ENCODE data around the gene GALNT14. TPM values are rescaled to one million over a fixed set of nuclear protein-coding genes. Genes with fewer than 3 reads are reported as not detected.

GALNT14 gene
- total and polyA plus RNA-seq, 10 donors: 2.7 to 18.5 (median 4.5) TPM

DNA sequence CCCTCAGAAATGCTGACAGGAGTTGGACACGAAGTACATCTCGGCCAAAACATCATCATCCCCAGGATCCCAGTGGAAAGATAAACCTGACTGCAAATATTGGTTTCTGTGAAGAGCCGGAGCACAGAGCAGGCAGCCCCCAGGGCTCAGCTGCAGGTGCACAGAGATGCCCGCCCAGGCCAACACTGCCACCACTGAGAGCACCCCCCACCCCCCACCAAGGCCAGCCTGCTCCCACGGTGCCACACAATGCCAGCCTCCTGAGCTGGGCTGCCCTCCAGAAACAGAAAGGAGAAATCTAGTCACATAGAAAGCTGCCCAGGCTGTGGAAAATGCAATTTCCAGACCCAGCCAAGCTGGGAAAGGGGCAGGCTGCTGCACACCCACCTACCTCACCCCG, 71.7 kb downstream of the GALNT14 start:
- Histone ChIP-seq H3K27me3 (replicated peaks in 1 of 7) (no peaks in the 10 kb centered on the region), H3K9me3 (peaks cover 0 to 6% (median 0%) of the 10 kb centered on the region in 8 donors), H3K4me3 (no peak overlapping the region), H3K4me1 (no peaks in the 10 kb centered on the region), H3K27ac (no peak overlapping the region), H3K36me3 (no peaks in the 10 kb centered on the region)
- 69 to 82% (median 76%) methylated on average over 6 of the region's 6 CpGs for WGBS, 5 donors
- no peak for DNase-seq
- intact Hi-C loops (cut with DNase I; ENCODE audit: low total_unique reads): no loop called here
- TF ChIP-seq POLR2AphosphoS5 (IDR thresholded peaks at IDR 0.05) (no peak), POLR2A (IDR thresholded peaks at IDR 0.05) (no peak)
- TF ChIP-seq, protein P1, sequence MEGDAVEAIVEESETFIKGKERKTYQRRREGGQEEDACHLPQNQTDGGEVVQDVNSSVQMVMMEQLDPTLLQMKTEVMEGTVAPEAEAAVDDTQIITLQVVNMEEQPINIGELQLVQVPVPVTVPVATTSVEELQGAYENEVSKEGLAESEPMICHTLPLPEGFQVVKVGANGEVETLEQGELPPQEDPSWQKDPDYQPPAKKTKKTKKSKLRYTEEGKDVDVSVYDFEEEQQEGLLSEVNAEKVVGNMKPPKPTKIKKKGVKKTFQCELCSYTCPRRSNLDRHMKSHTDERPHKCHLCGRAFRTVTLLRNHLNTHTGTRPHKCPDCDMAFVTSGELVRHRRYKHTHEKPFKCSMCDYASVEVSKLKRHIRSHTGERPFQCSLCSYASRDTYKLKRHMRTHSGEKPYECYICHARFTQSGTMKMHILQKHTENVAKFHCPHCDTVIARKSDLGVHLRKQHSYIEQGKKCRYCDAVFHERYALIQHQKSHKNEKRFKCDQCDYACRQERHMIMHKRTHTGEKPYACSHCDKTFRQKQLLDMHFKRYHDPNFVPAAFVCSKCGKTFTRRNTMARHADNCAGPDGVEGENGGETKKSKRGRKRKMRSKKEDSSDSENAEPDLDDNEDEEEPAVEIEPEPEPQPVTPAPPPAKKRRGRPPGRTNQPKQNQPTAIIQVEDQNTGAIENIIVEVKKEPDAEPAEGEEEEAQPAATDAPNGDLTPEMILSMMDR (IDR thresholded peaks at IDR 0.05 in 8 of 11, conservative IDR thresholded peaks at IDR 0.05 in 3 of 11): no peak

DNA sequence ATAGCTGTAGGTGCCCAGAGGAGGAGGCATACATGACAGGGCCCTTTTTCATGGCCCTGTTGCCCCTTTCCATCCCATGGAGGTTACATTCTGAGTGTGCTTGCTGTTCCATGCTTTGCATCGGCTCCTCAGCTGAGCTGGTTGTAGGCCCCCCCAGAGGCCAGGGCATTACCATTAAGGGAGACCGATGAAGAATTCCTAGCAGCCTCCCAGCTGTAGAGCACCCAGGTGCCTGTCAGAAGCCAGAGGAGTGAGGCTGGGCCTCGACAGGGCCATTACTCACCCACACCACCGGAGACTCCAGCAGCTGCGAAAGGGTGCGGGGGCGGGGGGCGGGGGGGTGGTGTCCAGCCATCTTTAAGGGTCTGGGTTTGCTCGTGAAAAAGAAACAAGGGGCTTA, 72.2 kb downstream of the GALNT14 start:
- Histone ChIP-seq H3K9me3 (peaks cover 0 to 6% (median 0%) of the 10 kb centered on the region in 8 donors), H3K4me3 (no peak overlapping the region), H3K36me3 (no peaks in the 10 kb centered on the region), H3K27ac (no peak overlapping the region), H3K27me3 (replicated peaks in 1 of 7) (no peaks in the 10 kb centered on the region), H3K4me1 (no peaks in the 10 kb centered on the region)
- intact Hi-C loops (cut with DNase I; ENCODE audit: low total_unique reads): no loop called here
- DNase-seq: no peak
- WGBS, 5 donors: 75 to 91% (median 81%) methylated on average over 9 of the region's 9 CpGs
- TF ChIP-seq POLR2A (IDR thresholded peaks at IDR 0.05) (no peak), POLR2AphosphoS5 (IDR thresholded peaks at IDR 0.05) (no peak)
- TF ChIP-seq, protein P1 (IDR thresholded peaks at IDR 0.05 in 8 of 11, conservative IDR thresholded peaks at IDR 0.05 in 3 of 11): no peak

GRCh38 chr2:31065356-31065755, 72.9 kb downstream of the GALNT14 start:
- DNase-seq: no peak
- no peak overlapping the region for H3K4me3 ChIP-seq

DNA sequence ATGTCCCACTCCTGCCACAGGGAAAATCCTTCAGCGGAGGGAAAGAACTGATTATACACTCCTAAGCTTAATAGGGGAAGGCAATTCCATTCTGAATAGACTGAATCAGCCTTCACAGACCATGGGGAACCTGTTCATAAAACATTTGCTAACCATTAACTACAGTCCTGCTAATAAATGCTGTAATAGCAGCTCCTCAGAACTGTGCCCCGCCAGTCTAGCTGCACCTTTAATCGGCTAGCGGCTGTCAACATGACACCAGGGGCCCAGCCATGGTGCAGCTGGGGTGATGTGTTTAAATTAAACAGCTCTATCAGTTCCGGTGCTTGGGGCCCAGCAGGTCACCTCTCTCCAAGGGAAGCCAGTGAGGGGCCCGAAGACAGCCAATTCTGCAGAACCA, 77.8 kb downstream of the GALNT14 start:
- Histone ChIP-seq H3K36me3 (no peaks in the 10 kb centered on the region), H3K27ac (no peak overlapping the region), H3K9me3 (peaks cover 0 to 6% (median 0%) of the 10 kb centered on the region in 8 donors), H3K4me3 (no peak overlapping the region), H3K4me1 (no peaks in the 10 kb centered on the region), H3K27me3 (replicated peaks in 1 of 7) (no peaks in the 10 kb centered on the region)
- no peak for DNase-seq
- TF ChIP-seq POLR2A (IDR thresholded peaks at IDR 0.05) (no peak), POLR2AphosphoS5 (IDR thresholded peaks at IDR 0.05) (no peak)
- TF ChIP-seq, protein P1 (IDR thresholded peaks at IDR 0.05 in 8 of 11, conservative IDR thresholded peaks at IDR 0.05 in 3 of 11): no peak
- 90 to 99% (median 92%) methylated on average over 5 to 6 of the region's 6 CpGs for WGBS, 5 donors
- intact Hi-C loops (cut with DNase I; ENCODE audit: low total_unique reads): no loop called here

More at GRCh38 chr2:31065356-31065755, 72.9 kb downstream of the GALNT14 start:
- Histone ChIP-seq H3K9me3 (peaks cover 0 to 6% (median 0%) of the 10 kb centered on the region in 8 donors), H3K27me3 (replicated peaks in 1 of 7) (no peaks in the 10 kb centered on the region), H3K36me3 (no peaks in the 10 kb centered on the region), H3K4me1 (no peaks in the 10 kb centered on the region), H3K27ac (no peak overlapping the region)
- intact Hi-C loops (cut with DNase I; ENCODE audit: low total_unique reads): no loop called here
- no peak for TF ChIP-seq POLR2AphosphoS5 (IDR thresholded peaks at IDR 0.05)
- TF ChIP-seq, protein P1 (IDR thresholded peaks at IDR 0.05 in 8 of 11, conservative IDR thresholded peaks at IDR 0.05 in 3 of 11): no peak
- TF ChIP-seq POLR2A (IDR thresholded peaks at IDR 0.05): no peak
- 82 to 90% (median 86%) methylated on average over 5 of the region's 5 CpGs for WGBS, 5 donors
